ENCODE results near the gene SEMA6A.

DNA sequence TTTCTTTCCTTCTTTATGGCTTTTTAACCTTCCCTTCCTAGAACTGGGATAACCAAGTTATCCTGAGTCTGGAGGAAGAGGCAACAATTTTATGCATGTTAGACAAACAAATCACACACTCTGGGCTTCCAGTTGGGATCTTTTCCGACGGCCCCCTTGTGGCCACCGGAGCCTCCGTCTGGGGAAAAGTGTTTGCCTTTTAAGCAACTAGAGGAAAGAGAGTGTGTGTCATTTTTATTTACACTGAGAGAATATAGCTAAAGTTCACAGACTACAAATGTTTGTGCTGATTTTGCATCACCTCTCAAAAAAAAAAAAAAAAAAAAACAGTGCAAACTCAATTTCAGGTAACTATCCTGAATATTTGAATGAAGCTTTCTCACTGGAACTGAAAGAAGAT lies 126.2 kb downstream of the SEMA6A start:
- TF ChIP-seq, protein P1, sequence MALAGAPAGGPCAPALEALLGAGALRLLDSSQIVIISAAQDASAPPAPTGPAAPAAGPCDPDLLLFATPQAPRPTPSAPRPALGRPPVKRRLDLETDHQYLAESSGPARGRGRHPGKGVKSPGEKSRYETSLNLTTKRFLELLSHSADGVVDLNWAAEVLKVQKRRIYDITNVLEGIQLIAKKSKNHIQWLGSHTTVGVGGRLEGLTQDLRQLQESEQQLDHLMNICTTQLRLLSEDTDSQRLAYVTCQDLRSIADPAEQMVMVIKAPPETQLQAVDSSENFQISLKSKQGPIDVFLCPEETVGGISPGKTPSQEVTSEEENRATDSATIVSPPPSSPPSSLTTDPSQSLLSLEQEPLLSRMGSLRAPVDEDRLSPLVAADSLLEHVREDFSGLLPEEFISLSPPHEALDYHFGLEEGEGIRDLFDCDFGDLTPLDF (CRISPR knock-in tag; IDR thresholded peaks at IDR 0.05) = no peak
- TF ChIP-seq BRD4 (IDR thresholded peaks at IDR 0.05) = no peak
- TF ChIP-seq EZH2 (IDR thresholded peaks at IDR 0.05; ENCODE audit: borderline replicate concordance, low read depth, low read length) = no peak
- no peak for TF ChIP-seq HDAC6 (IDR thresholded peaks at IDR 0.05; ENCODE audit: low read depth, low read length)
- no peak for TF ChIP-seq TEAD4 (IDR thresholded peaks at IDR 0.05; ENCODE audit: low read length)
- no peak for TF ChIP-seq TEAD4 (CRISPR knock-in tag; IDR thresholded peaks at IDR 0.05; ENCODE audit: borderline replicate concordance)
- no peak for TF ChIP-seq CCAR2 (IDR thresholded peaks at IDR 0.05; ENCODE audit: low read depth, low read length)
- no peak for TF ChIP-seq ZNF282 (CRISPR knock-in tag; IDR thresholded peaks at IDR 0.05)
- TF ChIP-seq POLR2A (conservative IDR thresholded peaks at IDR 0.05) = no peak
- no peak for TF ChIP-seq KLF16 (IDR thresholded peaks at IDR 0.05)
- no peak for TF ChIP-seq PCBP1 (IDR thresholded peaks at IDR 0.05; ENCODE audit: low read depth, low read length, poor library complexity, severe bottlenecking)

Data from K562 (cell line).